ENCODE measurements around the gene P2RY2.

Gene P2RY2

DNA sequence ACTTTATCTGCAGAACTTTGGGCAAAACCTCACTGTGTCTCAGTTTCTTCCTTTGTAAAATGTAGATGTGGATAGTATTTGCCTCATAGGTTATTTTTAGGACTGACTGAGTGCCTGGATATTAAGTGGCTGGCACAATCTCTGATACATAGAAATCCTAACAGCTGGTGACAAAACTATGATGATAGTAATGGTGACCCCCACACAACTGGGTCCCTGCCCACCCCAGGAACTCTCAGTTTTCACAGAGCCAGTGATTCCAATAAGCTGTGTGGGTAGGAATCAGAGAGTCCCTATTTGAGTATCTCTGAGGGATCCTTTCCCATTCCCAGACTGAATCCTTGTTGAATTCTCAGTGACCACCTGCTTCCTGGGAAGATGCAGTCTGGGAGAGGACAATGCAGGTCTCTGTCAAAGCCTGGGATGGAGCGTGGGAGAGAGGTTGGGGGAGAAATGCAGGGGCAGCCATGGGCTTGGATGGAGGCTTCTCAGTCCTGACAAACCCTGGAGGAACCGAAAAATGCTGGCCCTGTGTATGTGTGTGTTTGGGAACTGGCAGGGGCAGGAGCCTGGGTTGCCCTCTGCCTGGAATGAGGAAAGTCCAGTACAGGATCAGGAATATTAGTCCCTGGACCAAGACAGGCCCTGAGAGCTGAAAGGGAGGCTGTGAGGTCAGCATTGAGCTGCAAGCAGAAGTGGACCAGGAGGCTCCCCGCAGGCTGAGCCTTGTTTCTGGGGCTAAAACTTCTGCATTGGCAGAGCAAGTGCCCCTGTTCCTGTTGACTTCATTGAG, 48.0 kb downstream of the P2RY2 start:
- no peak for DNase-seq (ENCODE audit: insufficient read length, low spot score)
- TF ChIP-seq, protein P1, sequence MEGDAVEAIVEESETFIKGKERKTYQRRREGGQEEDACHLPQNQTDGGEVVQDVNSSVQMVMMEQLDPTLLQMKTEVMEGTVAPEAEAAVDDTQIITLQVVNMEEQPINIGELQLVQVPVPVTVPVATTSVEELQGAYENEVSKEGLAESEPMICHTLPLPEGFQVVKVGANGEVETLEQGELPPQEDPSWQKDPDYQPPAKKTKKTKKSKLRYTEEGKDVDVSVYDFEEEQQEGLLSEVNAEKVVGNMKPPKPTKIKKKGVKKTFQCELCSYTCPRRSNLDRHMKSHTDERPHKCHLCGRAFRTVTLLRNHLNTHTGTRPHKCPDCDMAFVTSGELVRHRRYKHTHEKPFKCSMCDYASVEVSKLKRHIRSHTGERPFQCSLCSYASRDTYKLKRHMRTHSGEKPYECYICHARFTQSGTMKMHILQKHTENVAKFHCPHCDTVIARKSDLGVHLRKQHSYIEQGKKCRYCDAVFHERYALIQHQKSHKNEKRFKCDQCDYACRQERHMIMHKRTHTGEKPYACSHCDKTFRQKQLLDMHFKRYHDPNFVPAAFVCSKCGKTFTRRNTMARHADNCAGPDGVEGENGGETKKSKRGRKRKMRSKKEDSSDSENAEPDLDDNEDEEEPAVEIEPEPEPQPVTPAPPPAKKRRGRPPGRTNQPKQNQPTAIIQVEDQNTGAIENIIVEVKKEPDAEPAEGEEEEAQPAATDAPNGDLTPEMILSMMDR (IDR thresholded peaks at IDR 0.05; ENCODE audit: insufficient read depth, missing control alignments), result no peak
- no peak for FAIRE-seq

DNA sequence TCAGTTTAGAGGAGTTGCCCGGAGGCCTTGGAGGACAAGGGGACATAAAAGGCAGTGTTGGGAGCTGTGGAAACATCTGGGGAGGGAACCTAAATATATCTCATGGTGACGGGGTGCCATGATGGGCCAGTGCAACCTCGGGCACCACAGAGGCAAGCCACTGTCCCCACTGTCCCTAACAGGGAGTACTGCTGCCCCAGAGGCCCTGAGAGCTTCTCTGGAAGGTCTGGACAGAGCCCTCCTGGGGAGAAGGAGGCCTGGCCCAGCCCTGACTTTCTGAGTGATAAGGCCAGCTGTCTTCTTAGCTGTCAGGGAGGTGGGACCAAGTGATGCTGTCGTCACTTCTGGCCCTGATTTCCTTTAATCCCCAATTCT, 48.6 kb downstream of the P2RY2 start:
- no peak for DNase-seq (ENCODE audit: insufficient read length, low spot score)
- no peak for FAIRE-seq
- TF ChIP-seq, protein P1 (IDR thresholded peaks at IDR 0.05; ENCODE audit: insufficient read depth, missing control alignments), result no peak

DNA sequence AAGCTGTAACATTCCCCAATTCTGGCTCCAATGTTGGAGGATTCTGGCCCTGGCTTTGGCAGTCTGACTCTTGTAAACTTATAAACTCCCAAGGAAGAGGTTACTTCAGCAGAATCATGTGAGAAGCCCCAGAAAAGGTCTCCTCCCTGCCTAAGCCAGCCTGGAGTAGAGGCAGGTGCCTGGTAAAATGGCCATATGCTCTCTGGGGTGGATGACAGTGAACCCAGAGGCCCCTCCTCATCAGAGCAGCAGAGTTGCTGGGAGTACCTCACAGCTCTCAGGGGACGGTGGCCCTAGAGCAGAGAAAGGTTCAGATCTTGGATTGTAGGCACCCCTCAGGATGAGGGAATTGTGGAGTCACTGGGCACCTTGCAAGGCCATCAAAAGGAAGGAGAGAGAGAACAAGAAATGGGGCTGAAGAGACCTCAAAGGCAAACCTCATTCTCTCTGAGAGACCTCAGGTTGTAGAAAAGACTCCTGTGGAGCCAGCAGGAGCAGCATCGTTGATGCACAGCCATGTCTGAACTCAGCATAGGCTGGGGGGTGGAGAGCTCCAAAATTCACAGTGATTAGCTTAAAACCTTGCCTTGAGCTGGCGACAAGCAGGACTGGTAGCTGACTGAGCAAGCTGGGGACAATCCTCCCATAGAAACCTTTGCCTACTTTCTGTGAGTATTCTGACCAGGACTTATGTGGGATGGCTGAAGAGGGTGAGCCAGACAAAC, 49.2 kb downstream of the P2RY2 start:
- FAIRE-seq, result no peak
- no peak for DNase-seq (ENCODE audit: insufficient read length, low spot score)

DNA sequence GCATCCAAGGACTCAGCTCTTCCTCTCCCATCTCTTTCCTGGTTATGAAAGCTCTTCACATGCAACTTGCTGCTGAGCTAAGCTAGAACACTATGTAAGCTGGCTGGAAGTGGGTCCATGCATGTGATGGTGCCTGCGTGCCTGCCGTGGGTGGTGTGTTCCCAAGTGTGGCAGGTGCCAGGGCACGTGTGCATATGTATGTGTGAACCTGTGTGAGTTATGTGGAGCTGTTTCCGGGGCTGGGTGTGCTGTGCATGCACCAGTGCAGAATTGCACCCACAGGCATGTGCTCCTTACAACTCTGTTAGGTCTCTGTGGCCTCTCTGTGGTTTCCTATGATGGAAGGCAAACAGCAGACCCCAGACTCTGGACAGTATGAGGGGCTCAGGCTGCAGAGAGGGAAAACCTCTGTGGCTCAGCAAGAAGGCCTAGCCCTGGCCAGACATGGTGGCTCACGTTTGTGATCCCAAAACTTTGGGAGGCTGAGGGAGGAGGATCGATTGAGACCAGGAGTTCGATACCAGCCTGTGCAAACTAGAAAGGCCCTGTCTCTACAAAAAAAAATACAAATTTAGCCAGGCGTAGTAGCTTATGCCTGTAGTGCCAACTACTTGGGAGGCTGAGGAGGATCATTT, 49.9 kb downstream of the P2RY2 start:
- DNase-seq (ENCODE audit: insufficient read length, low spot score) (no peak), FAIRE-seq (no peak)
- TF ChIP-seq, protein P1 (IDR thresholded peaks at IDR 0.05; ENCODE audit: insufficient read depth, missing control alignments), result no peak

More for the DNA sequence above, 49.2 kb downstream of the P2RY2 start:
- TF ChIP-seq, protein P1 (IDR thresholded peaks at IDR 0.05; ENCODE audit: insufficient read depth, missing control alignments), result no peak

DNA sequence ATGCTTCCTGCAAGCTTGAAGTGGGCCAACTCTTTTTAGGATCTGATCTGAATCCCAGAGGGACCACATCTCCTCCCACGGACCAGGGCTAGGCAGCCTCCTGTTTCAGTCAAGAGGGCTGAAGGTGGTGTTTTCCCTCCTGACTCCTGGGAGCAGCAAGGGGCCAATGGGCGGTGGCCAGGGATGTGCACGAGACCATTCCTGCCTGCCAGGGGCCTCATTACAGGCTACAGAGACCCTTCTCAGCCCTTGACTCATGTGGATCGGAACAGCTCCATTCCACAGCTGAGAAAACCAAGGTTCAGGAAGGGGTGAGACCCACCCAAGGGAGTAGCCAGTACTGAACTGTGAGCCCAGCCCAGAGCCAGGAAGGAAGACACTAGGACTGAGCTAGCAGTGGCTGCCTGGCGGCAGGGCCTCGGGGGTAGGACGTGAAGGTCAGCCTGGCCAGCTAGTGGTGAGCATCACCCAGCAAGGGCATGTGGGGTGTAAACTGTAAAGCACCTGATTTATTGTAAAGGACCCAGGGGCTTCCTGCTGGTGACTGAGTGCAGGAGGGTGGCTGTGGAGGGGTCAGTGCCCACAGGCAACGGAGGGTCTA, 50.7 kb downstream of the P2RY2 start:
- TF ChIP-seq, protein P1 (IDR thresholded peaks at IDR 0.05; ENCODE audit: insufficient read depth, missing control alignments), result no peak
- DNase-seq (ENCODE audit: insufficient read length, low spot score) (no peak), FAIRE-seq (no peak)

DNA sequence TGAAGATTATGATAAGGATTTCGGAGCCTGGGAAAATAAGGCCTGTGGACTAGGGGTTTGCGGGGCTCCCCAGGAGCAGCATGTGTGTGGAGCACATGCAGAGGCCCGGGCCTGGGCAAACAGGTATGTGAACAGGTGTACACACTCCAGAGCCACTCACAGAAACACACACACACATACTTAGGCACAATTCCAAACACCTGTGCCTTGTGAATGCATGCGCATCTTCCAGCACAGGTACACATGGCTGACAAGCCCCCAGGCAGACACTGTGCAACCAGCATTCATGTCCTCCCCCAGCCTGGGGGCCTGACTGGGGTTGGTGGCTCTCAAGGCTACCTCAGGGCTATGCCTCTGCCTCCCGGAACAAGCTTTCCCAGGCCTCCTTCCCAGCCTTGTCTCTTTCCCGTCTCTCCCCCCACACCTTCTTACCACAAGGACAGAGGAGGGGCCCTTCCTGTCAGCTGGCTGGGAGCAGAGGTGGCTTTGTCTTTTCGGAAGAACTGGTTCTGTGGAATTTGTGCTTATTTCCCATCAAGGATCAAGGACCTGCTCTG, 51.5 kb downstream of the P2RY2 start:
- TF ChIP-seq, protein P1 (IDR thresholded peaks at IDR 0.05; ENCODE audit: insufficient read depth, missing control alignments), result no peak
- DNase-seq (ENCODE audit: insufficient read length, low spot score) (no peak), FAIRE-seq (no peak)
